Choroid plexus epithelial cell (primary cell): ENCODE measurements around the gene PTAFR.

Experiments used
- DNase-seq: peaks from one replicate; pipeline ENCODE4 v3.0.0-alpha.2; 2010; ENCODE audit warnings: low read depth
- H3K4me3 ChIP-seq: 2 replicates; pipeline ENCODE4 v1.5.1; 2011; ENCODE audit warnings: low read depth, mild to moderate bottlenecking, control low read depth, low read length, moderate library complexity
- CTCF ChIP-seq: conservative IDR thresholded peaks from 2 replicates; pipeline ENCODE4 v1.5.1; 2011; ENCODE audit warnings: low read depth, mild to moderate bottlenecking, control low read depth, inconsistent platforms, low read length, moderate library complexity

The PTAFR gene

GRCh38 chr1:28176492-28177470, at the start of gene PTAFR:
Gene PTAFR, minus strand, starts transcription at chr1:28176690. Its CDS starts 25,669 bp downstream, at chr1:28151021.
- DNase-seq, result no peak
- no peak within 1 kb of the TSS for H3K4me3 ChIP-seq
- no peak for TF ChIP-seq CTCF

- H3K4me3 ChIP-seq, result no peak overlapping the region
- no peak for DNase-seq
- no peak for TF ChIP-seq CTCF
Measured at GRCh38 chr1:28213315-28213714, 36.8 kb upstream of the PTAFR start.

- TF ChIP-seq CTCF, result no peak
- DNase-seq, result no peak
- no peak overlapping the region for H3K4me3 ChIP-seq
Measured at GRCh38 chr1:28209700-28210099, 33.2 kb upstream of the PTAFR start.

- DNase-seq, result peak; percentile 87
- TF ChIP-seq CTCF, result peak; percentile 90
- no peak overlapping the region for H3K4me3 ChIP-seq
Measured at GRCh38 chr1:28208818-28209441, 32.4 kb upstream of the PTAFR start.

GRCh38 chr1:28205243-28205642, 28.8 kb upstream of the PTAFR start:
- no peak overlapping the region for H3K4me3 ChIP-seq
- DNase-seq, result no peak
- no peak for TF ChIP-seq CTCF

GRCh38 chr1:28200234-28200873, 23.9 kb upstream of the PTAFR start:
- no peak for TF ChIP-seq CTCF
- DNase-seq, result no peak
- no peak overlapping the region for H3K4me3 ChIP-seq
